Activated CD4-positive, alpha-beta T cell treated with anti-CD3 and anti-CD28 coated beads, Interleukin-2, amount 10 ng/mL, durations not matched to agents 7 days and 5 days (primary cell): ENCODE data around the gene SLC16A10. TPM values are rescaled to one million over a fixed set of nuclear protein-coding genes. Genes with fewer than 3 reads are reported as not detected.
"Not testable (repeated sequence)": the region's sequence is repeated elsewhere in the genome, so short reads cannot be mapped to it uniquely, and the experiment has no call there.

Experiments
- CTCF ChIA-PET: fragments of 350-600 bp; sonication (Branson Sonifier 250); formaldehyde crosslinking; loops from one replicate; lab custom pipeline; 2021; ENCODE audit warnings: antibody characterized with exemption; lab: Charles Lee
- POLR2A ChIA-PET: fragments of 350-600 bp; sonication (Branson Sonifier 250); formaldehyde crosslinking; loops from one replicate; lab custom pipeline; 2021; ENCODE audit warnings: antibody characterized with exemption; lab: Charles Lee
- DNase-seq: peaks from one replicate; pipeline ENCODE4 v3.0.0-alpha.2; 2020
- H3K27ac Mint-ChIP-seq: one replicate; pipeline ENCODE4 v1.8.0; 2021; ENCODE audit warnings: mild to moderate bottlenecking, moderate library complexity, mixed read lengths
- H3K27me3 Mint-ChIP-seq: one replicate; pipeline ENCODE4 v1.8.0; 2021; ENCODE audit warnings: mixed read lengths
- H3K36me3 Mint-ChIP-seq: one replicate; pipeline ENCODE4 v1.8.0; 2021; ENCODE audit warnings: low read depth, mixed read lengths
- H3K4me1 Mint-ChIP-seq: one replicate; pipeline ENCODE4 v1.8.0; 2021; ENCODE audit warnings: mixed read lengths
- H3K4me3 Mint-ChIP-seq: one replicate; pipeline ENCODE4 v1.8.0; 2021; ENCODE audit warnings: mild to moderate bottlenecking, moderate library complexity, mixed read lengths
- H3K9me3 Mint-ChIP-seq: one replicate; pipeline ENCODE4 v1.8.0; 2021; ENCODE audit warnings: mixed read lengths
- total RNA-seq, 2 experiments: library from RNA; stranded (reverse); gene quantifications; one replicate each; pipeline ENCODE4 v1.2.3, GENCODE V29; 2021

The SLC16A10 gene
- total RNA-seq, 2 experiments from 2014 or later: 3.2 TPM

- ChIA-PET CTCF (interaction anchor here (0.5 to 1.0 kb wide), 2 partner anchors 24 to 30 kb away, joined by 3 read pairs; no protein-coding TSS in a partner anchor), POLR2A (no interaction called here)
- no peak overlapping the region for H3K27ac Mint-ChIP-seq
- peaks cover 2% of the 10 kb centered on the region for H3K9me3 Mint-ChIP-seq
- no peaks in the 10 kb centered on the region for H3K4me1 Mint-ChIP-seq
- DNase-seq: no peak
- H3K36me3 Mint-ChIP-seq: peaks cover 2% of the 10 kb centered on the region
- no peak overlapping the region for H3K4me3 Mint-ChIP-seq
- no peaks in the 10 kb centered on the region for H3K27me3 Mint-ChIP-seq
Observed at GRCh38 chr6:111185954-111186353, 98.7 kb downstream of the SLC16A10 start.

- H3K36me3 Mint-ChIP-seq: peaks cover 5% of the 10 kb centered on the region
- H3K4me1 Mint-ChIP-seq: no peaks in the 10 kb centered on the region
- no peak for DNase-seq
- H3K27me3 Mint-ChIP-seq: no peaks in the 10 kb centered on the region
- H3K27ac Mint-ChIP-seq: no peak overlapping the region
- ChIA-PET POLR2A (no interaction called here), CTCF (no interaction called here)
- peaks cover 6% of the 10 kb centered on the region for H3K9me3 Mint-ChIP-seq
- no peak overlapping the region for H3K4me3 Mint-ChIP-seq
Observed at GRCh38 chr6:111187874-111188273, 100.6 kb downstream of the SLC16A10 start.

GRCh38 chr6:111189666-111190210 lies 102.4 kb downstream of the SLC16A10 start:
- H3K36me3 Mint-ChIP-seq, H3K4me1 Mint-ChIP-seq, CTCF ChIA-PET, H3K4me3 Mint-ChIP-seq, H3K27me3 Mint-ChIP-seq, H3K9me3 Mint-ChIP-seq, DNase-seq, H3K27ac Mint-ChIP-seq: not testable (repeated sequence)
- POLR2A ChIA-PET: interaction anchor here (0.5 kb wide), 1 partner anchor 14 kb away, joined by 7 read pairs; no protein-coding TSS in a partner anchor

- H3K27me3 Mint-ChIP-seq: no peaks in the 10 kb centered on the region
- peaks cover 6% of the 10 kb centered on the region for H3K9me3 Mint-ChIP-seq
- H3K4me3 Mint-ChIP-seq: no peak overlapping the region
- no peak for DNase-seq
- H3K4me1 Mint-ChIP-seq: no peaks in the 10 kb centered on the region
- H3K27ac Mint-ChIP-seq: no peak overlapping the region
- H3K36me3 Mint-ChIP-seq: peaks cover 5% of the 10 kb centered on the region
- ChIA-PET CTCF (no interaction called here), POLR2A (no interaction called here)
Observed at GRCh38 chr6:111190637-111191036, 103.3 kb downstream of the SLC16A10 start.

GRCh38 chr6:111191136-111191535 lies 103.8 kb downstream of the SLC16A10 start:
- H3K27me3 Mint-ChIP-seq, H3K9me3 Mint-ChIP-seq, POLR2A ChIA-PET, CTCF ChIA-PET, H3K27ac Mint-ChIP-seq, H3K36me3 Mint-ChIP-seq, DNase-seq, H3K4me1 Mint-ChIP-seq, H3K4me3 Mint-ChIP-seq: not testable (repeated sequence)

GRCh38 chr6:111192911-111193555 lies 105.7 kb downstream of the SLC16A10 start:
- CTCF ChIA-PET: interaction anchor here (0.6 kb wide), 1 partner anchor 1250 kb away, joined by 3 read pairs; no protein-coding TSS in a partner anchor
- no peak overlapping the region for H3K27ac Mint-ChIP-seq
- H3K4me1 Mint-ChIP-seq: no peaks in the 10 kb centered on the region

GRCh38 chr6:111195656-111196055 lies 108.4 kb downstream of the SLC16A10 start:
- Mint-ChIP-seq H3K27ac (no peak overlapping the region), H3K36me3 (peaks cover 5% of the 10 kb centered on the region), H3K9me3 (peaks cover 4% of the 10 kb centered on the region), H3K4me1 (peaks cover 7% of the 10 kb centered on the region), H3K27me3 (no peaks in the 10 kb centered on the region), H3K4me3 (no peak overlapping the region)
- no peak for DNase-seq
- ChIA-PET POLR2A (no interaction called here), CTCF (interaction anchor here (0.6 kb wide), 1 partner anchor 10 kb away, joined by 3 read pairs; no protein-coding TSS in a partner anchor)

More at GRCh38 chr6:111192911-111193555, 105.7 kb downstream of the SLC16A10 start:
- peaks cover 5% of the 10 kb centered on the region for H3K36me3 Mint-ChIP-seq
- POLR2A ChIA-PET: no interaction called here
- H3K4me3 Mint-ChIP-seq: no peak overlapping the region
- H3K9me3 Mint-ChIP-seq: peaks cover 6% of the 10 kb centered on the region
- H3K27me3 Mint-ChIP-seq: no peaks in the 10 kb centered on the region
- no peak for DNase-seq

- Mint-ChIP-seq H3K27ac (no peak overlapping the region), H3K9me3 (no peaks in the 10 kb centered on the region), H3K4me3 (no peak overlapping the region), H3K4me1 (peaks cover 15% of the 10 kb centered on the region), H3K27me3 (no peaks in the 10 kb centered on the region), H3K36me3 (no peaks in the 10 kb centered on the region)
- DNase-seq: no peak
- POLR2A ChIA-PET: no interaction called here
- CTCF ChIA-PET: interaction anchor here (0.6 kb wide), 1 partner anchor 295 kb away, joined by 3 read pairs; no protein-coding TSS in a partner anchor
Observed at GRCh38 chr6:111198841-111199240, 111.5 kb downstream of the SLC16A10 start.

GRCh38 chr6:111199935-111200334 lies 112.6 kb downstream of the SLC16A10 start:
- POLR2A ChIA-PET: no interaction called here
- CTCF ChIA-PET: interaction anchor here (0.7 to 0.9 kb wide), 2 partner anchors 13 to 81 kb away, joined by 3 read pairs; no protein-coding TSS in a partner anchor
- Mint-ChIP-seq H3K4me1 (peaks cover 15% of the 10 kb centered on the region), H3K9me3 (no peaks in the 10 kb centered on the region), H3K27ac (no peak overlapping the region), H3K4me3 (no peak overlapping the region), H3K36me3 (no peaks in the 10 kb centered on the region), H3K27me3 (no peaks in the 10 kb centered on the region)
- no peak for DNase-seq

- no peaks in the 10 kb centered on the region for H3K27me3 Mint-ChIP-seq
- CTCF ChIA-PET: interaction anchor here (0.7 to 0.9 kb wide), 2 partner anchors 12 to 82 kb away, joined by 3 read pairs; no protein-coding TSS in a partner anchor
- no peak overlapping the region for H3K4me3 Mint-ChIP-seq
- no peaks in the 10 kb centered on the region for H3K9me3 Mint-ChIP-seq
- H3K27ac Mint-ChIP-seq: no peak overlapping the region
- peaks cover 15% of the 10 kb centered on the region for H3K4me1 Mint-ChIP-seq
- POLR2A ChIA-PET: no interaction called here
- no peaks in the 10 kb centered on the region for H3K36me3 Mint-ChIP-seq
- DNase-seq: no peak
Observed at GRCh38 chr6:111200350-111201243, 113.3 kb downstream of the SLC16A10 start.

- no peaks in the 10 kb centered on the region for H3K36me3 Mint-ChIP-seq
- POLR2A ChIA-PET: no interaction called here
- CTCF ChIA-PET: interaction anchor here (1.4 kb wide), 1 partner anchor 21 kb away, joined by 4 read pairs; no protein-coding TSS in a partner anchor
Observed at GRCh38 chr6:111201244-111201554, 113.9 kb downstream of the SLC16A10 start.

GRCh38 chr6:111201764-111202163 lies 114.5 kb downstream of the SLC16A10 start:
- peaks cover 15% of the 10 kb centered on the region for H3K4me1 Mint-ChIP-seq
- DNase-seq: no peak

More at GRCh38 chr6:111201244-111201554, 113.9 kb downstream of the SLC16A10 start:
- H3K27ac Mint-ChIP-seq: no peak overlapping the region
- H3K27me3 Mint-ChIP-seq: no peaks in the 10 kb centered on the region
- H3K4me1 Mint-ChIP-seq: peaks cover 15% of the 10 kb centered on the region
- H3K4me3 Mint-ChIP-seq: no peak overlapping the region
- H3K9me3 Mint-ChIP-seq: no peaks in the 10 kb centered on the region
- DNase-seq: no peak

More at GRCh38 chr6:111201764-111202163, 114.5 kb downstream of the SLC16A10 start:
- ChIA-PET CTCF (interaction anchor here (1.4 kb wide), 1 partner anchor 21 kb away, joined by 4 read pairs; no protein-coding TSS in a partner anchor), POLR2A (no interaction called here)
- no peak overlapping the region for H3K27ac Mint-ChIP-seq
- H3K4me3 Mint-ChIP-seq: no peak overlapping the region
- H3K36me3 Mint-ChIP-seq: no peaks in the 10 kb centered on the region
- no peaks in the 10 kb centered on the region for H3K9me3 Mint-ChIP-seq
- H3K27me3 Mint-ChIP-seq: no peaks in the 10 kb centered on the region
